Adrenal gland (tissue), 5 donors: ENCODE measurements around the gene PARVB.

Experiments
- CTCF ChIP-seq, 6 experiments: fragments of 450-650 bp in 4 of 6; fragments of 200-600 bp in 2 of 6; sonication (generic) in 1 of 6; IDR thresholded peaks; 1 replicate in 5 of 6; 2 replicates in 1 of 6; pipeline versions ENCODE4 v1.5.1 to v1.8.0; 2016 to 2021; ENCODE audit warnings: antibody characterized with exemption in 6 of 6, mild to moderate bottlenecking in 2 of 6, moderate library complexity in 1 of 6
- POLR2A ChIP-seq, 2 donors: fragments of 450-650 bp; IDR thresholded peaks; one replicate each; pipeline ENCODE4 v1.6.1; 2017; ENCODE audit warnings: antibody characterized with exemption in 2 of 2, mild to moderate bottlenecking in 2 of 2, moderate library complexity in 1 of 2
- donor health status: DM: no; HTN: no; CAD: no.

GRCh38 chr22:44087089-44087430, 63.0 kb downstream of the PARVB start:
- no peak for TF ChIP-seq CTCF (IDR thresholded peaks at IDR 0.05)
- TF ChIP-seq POLR2A (IDR thresholded peaks at IDR 0.05), result no peak
